Hepatocyte (in vitro differentiated cells): Measurements from ENCODE around the gene KCNN3.

Experiments
- CTCF ChIP-seq: fragments of 200-600 bp; sonication (generic); IDR thresholded peaks from 2 replicates; pipeline ENCODE4 v1.5.1; 2016; ENCODE audit warnings: antibody characterized with exemption, mild to moderate bottlenecking; ENCODE audit not compliant: poor library complexity
- EZH2 ChIP-seq: fragments of 200-600 bp; sonication (generic); IDR thresholded peaks from 2 replicates; pipeline ENCODE4 v1.6.1; 2016; ENCODE audit warnings: antibody characterized with exemption, mild to moderate bottlenecking, borderline replicate concordance
- EZH2phosphoT487 ChIP-seq: fragments of 200-600 bp; sonication (generic); IDR thresholded peaks from one replicate; pipeline ENCODE4 v1.6.1; 2018; ENCODE audit warnings: antibody characterized with exemption, mild to moderate bottlenecking, low read depth, moderate library complexity; ENCODE audit not compliant: unreplicated experiment, severe bottlenecking

- TF ChIP-seq EZH2 (no peak), CTCF (no peak), EZH2phosphoT487 (no peak)
Observed at GRCh38 chr1:154911691-154912550, 41.8 kb upstream of the KCNN3 start.
